Activated naive CD8-positive, alpha-beta T cell treated with anti-CD3 and anti-CD28 coated beads, Interleukin-2, amount 50 U/mL, for 24 hours (primary cell): ENCODE data around the gene NAA25.
"Not testable (repeated sequence)": the region's sequence is repeated elsewhere in the genome, so short reads cannot be mapped to it uniquely, and the experiment has no call there.

Experiments
- ATAC-seq: fragments of 150-1000 bp; cut with Tn5 transposase; one replicate; pipeline ENCODE4 v1.10.0; 2021
- DNase-seq: peaks from one replicate; pipeline ENCODE4 v3.0.0; 2021
- H3K27ac Mint-ChIP-seq: one replicate; pipeline ENCODE4 v1.8.0; 2021; ENCODE audit warnings: mild to moderate bottlenecking, mixed read lengths
- H3K27me3 Mint-ChIP-seq: one replicate; pipeline ENCODE4 v1.8.0; 2021; ENCODE audit warnings: mixed read lengths
- H3K36me3 Mint-ChIP-seq: one replicate; pipeline ENCODE4 v1.8.0; 2021; ENCODE audit warnings: low read depth, mixed read lengths
- H3K4me1 Mint-ChIP-seq: one replicate; pipeline ENCODE4 v1.8.0; 2021; ENCODE audit warnings: mixed read lengths
- H3K4me3 Mint-ChIP-seq: one replicate; pipeline ENCODE4 v1.8.0; 2021; ENCODE audit warnings: mild to moderate bottlenecking, moderate library complexity, mixed read lengths
- H3K9me3 Mint-ChIP-seq: one replicate; pipeline ENCODE4 v1.8.0; 2021; ENCODE audit warnings: mixed read lengths

Gene NAA25

GRCh38 chr12:112105891-112106290 is 2.7 kb downstream of the NAA25 start:
- peaks cover 42% of the 10 kb centered on the region for H3K36me3 Mint-ChIP-seq
- peak overlapping the region; percentile 93 for H3K4me3 Mint-ChIP-seq
- DNase-seq: no peak
- H3K9me3 Mint-ChIP-seq: no peaks in the 10 kb centered on the region
- H3K27me3 Mint-ChIP-seq: no peaks in the 10 kb centered on the region
- peaks cover 51% of the 10 kb centered on the region for H3K4me1 Mint-ChIP-seq
- H3K27ac Mint-ChIP-seq: peak overlapping the region; percentile 57
- no peak for ATAC-seq

GRCh38 chr12:112103758-112104503 is 4.7 kb downstream of the NAA25 start:
- Mint-ChIP-seq H3K36me3 (peaks cover 54% of the 10 kb centered on the region), H3K27ac (no peak overlapping the region), H3K4me3 (no peak overlapping the region), H3K9me3 (no peaks in the 10 kb centered on the region), H3K27me3 (no peaks in the 10 kb centered on the region), H3K4me1 (peaks cover 45% of the 10 kb centered on the region)
- DNase-seq (no peak), ATAC-seq (no peak)

- H3K4me1 Mint-ChIP-seq: peaks cover 56% of the 10 kb centered on the region
- H3K27me3 Mint-ChIP-seq, H3K27ac Mint-ChIP-seq, H3K9me3 Mint-ChIP-seq, ATAC-seq, DNase-seq, H3K4me3 Mint-ChIP-seq: not testable (repeated sequence)
- peaks cover 59% of the 10 kb centered on the region for H3K36me3 Mint-ChIP-seq
These were observed 5.8 kb downstream of the NAA25 start for GRCh38 chr12:112102746-112103145.

- H3K9me3 Mint-ChIP-seq: no peaks in the 10 kb centered on the region
- no peak overlapping the region for H3K27ac Mint-ChIP-seq
- H3K4me1 Mint-ChIP-seq: peaks cover 56% of the 10 kb centered on the region
- no peak for ATAC-seq
- no peak for DNase-seq
- H3K27me3 Mint-ChIP-seq: no peaks in the 10 kb centered on the region
- H3K4me3 Mint-ChIP-seq: no peak overlapping the region
- peaks cover 57% of the 10 kb centered on the region for H3K36me3 Mint-ChIP-seq
These were observed 6.5 kb downstream of the NAA25 start for GRCh38 chr12:112102127-112102526.

- H3K27me3 Mint-ChIP-seq, H3K9me3 Mint-ChIP-seq, ATAC-seq, H3K4me3 Mint-ChIP-seq, DNase-seq: not testable (repeated sequence)
- Mint-ChIP-seq H3K27ac (peak overlapping the region; percentile 56), H3K4me1 (peaks cover 56% of the 10 kb centered on the region), H3K36me3 (peaks cover 59% of the 10 kb centered on the region)
These were observed 8.1 kb downstream of the NAA25 start for GRCh38 chr12:112100500-112100899.

- peaks cover 49% of the 10 kb centered on the region for H3K4me1 Mint-ChIP-seq
- no peaks in the 10 kb centered on the region for H3K9me3 Mint-ChIP-seq
- H3K4me3 Mint-ChIP-seq: no peak overlapping the region
- H3K36me3 Mint-ChIP-seq: peaks cover 54% of the 10 kb centered on the region
- H3K27ac Mint-ChIP-seq: peak overlapping the region; percentile 62
- ATAC-seq (no peak), DNase-seq (no peak)
- no peaks in the 10 kb centered on the region for H3K27me3 Mint-ChIP-seq
These were observed 10.9 kb downstream of the NAA25 start for GRCh38 chr12:112097641-112098040.

GRCh38 chr12:112096667-112097066 is 11.9 kb downstream of the NAA25 start:
- no peaks in the 10 kb centered on the region for H3K27me3 Mint-ChIP-seq
- peak; percentile 98 for ATAC-seq
- H3K36me3 Mint-ChIP-seq: peaks cover 58% of the 10 kb centered on the region
- DNase-seq: no peak
- no peaks in the 10 kb centered on the region for H3K9me3 Mint-ChIP-seq
- peaks cover 49% of the 10 kb centered on the region for H3K4me1 Mint-ChIP-seq
- H3K27ac Mint-ChIP-seq: peak overlapping the region; percentile 89
- H3K4me3 Mint-ChIP-seq: peak overlapping the region; percentile 24

- H3K36me3 Mint-ChIP-seq: peaks cover 62% of the 10 kb centered on the region
These were observed 12.5 kb downstream of the NAA25 start for GRCh38 chr12:112096070-112096469.

GRCh38 chr12:112091563-112091962 is 17.0 kb downstream of the NAA25 start:
- no peaks in the 10 kb centered on the region for H3K27me3 Mint-ChIP-seq
- H3K9me3 Mint-ChIP-seq: no peaks in the 10 kb centered on the region
- H3K4me1 Mint-ChIP-seq: peaks cover 19% of the 10 kb centered on the region
- peaks cover 56% of the 10 kb centered on the region for H3K36me3 Mint-ChIP-seq
- DNase-seq (no peak), ATAC-seq (no peak)
- no peak overlapping the region for H3K4me3 Mint-ChIP-seq
- H3K27ac Mint-ChIP-seq: no peak overlapping the region

More at GRCh38 chr12:112096070-112096469, 12.5 kb downstream of the NAA25 start:
- Mint-ChIP-seq H3K9me3 (no peaks in the 10 kb centered on the region), H3K4me3 (peak overlapping the region; percentile 48), H3K27ac (peak overlapping the region; percentile 89), H3K27me3 (no peaks in the 10 kb centered on the region), H3K4me1 (peaks cover 47% of the 10 kb centered on the region)
- ATAC-seq (peak; percentile 42), DNase-seq (no peak)

GRCh38 chr12:112087851-112088250 is 20.7 kb downstream of the NAA25 start:
- peaks cover 20% of the 10 kb centered on the region for H3K4me1 Mint-ChIP-seq
- H3K36me3 Mint-ChIP-seq: peaks cover 50% of the 10 kb centered on the region
- DNase-seq (no peak), ATAC-seq (no peak)
- H3K27me3 Mint-ChIP-seq: no peaks in the 10 kb centered on the region
- H3K9me3 Mint-ChIP-seq: no peaks in the 10 kb centered on the region
- no peak overlapping the region for H3K4me3 Mint-ChIP-seq
- no peak overlapping the region for H3K27ac Mint-ChIP-seq

- Mint-ChIP-seq H3K27ac (no peak overlapping the region), H3K36me3 (peaks cover 52% of the 10 kb centered on the region), H3K27me3 (no peaks in the 10 kb centered on the region), H3K4me1 (peaks cover 22% of the 10 kb centered on the region), H3K4me3 (no peak overlapping the region), H3K9me3 (no peaks in the 10 kb centered on the region)
- no peak for ATAC-seq
- no peak for DNase-seq
These were observed 21.3 kb downstream of the NAA25 start for GRCh38 chr12:112087055-112087850.

- H3K9me3 Mint-ChIP-seq: no peaks in the 10 kb centered on the region
- no peaks in the 10 kb centered on the region for H3K4me1 Mint-ChIP-seq
- H3K27ac Mint-ChIP-seq: peak overlapping the region; percentile 24
- DNase-seq: no peak
- H3K4me3 Mint-ChIP-seq: no peak overlapping the region
- H3K36me3 Mint-ChIP-seq: peaks cover 46% of the 10 kb centered on the region
- no peaks in the 10 kb centered on the region for H3K27me3 Mint-ChIP-seq
- no peak for ATAC-seq
These were observed 42.0 kb downstream of the NAA25 start for GRCh38 chr12:112066566-112066965.

GRCh38 chr12:112063273-112063672 is 45.3 kb downstream of the NAA25 start:
- no peaks in the 10 kb centered on the region for H3K27me3 Mint-ChIP-seq
- H3K9me3 Mint-ChIP-seq: no peaks in the 10 kb centered on the region
- H3K27ac Mint-ChIP-seq: no peak overlapping the region
- H3K36me3 Mint-ChIP-seq: peaks cover 50% of the 10 kb centered on the region
- no peak for ATAC-seq
- H3K4me1 Mint-ChIP-seq: no peaks in the 10 kb centered on the region
- H3K4me3 Mint-ChIP-seq: no peak overlapping the region
- no peak for DNase-seq

GRCh38 chr12:112061137-112061536 is 47.4 kb downstream of the NAA25 start:
- no peak overlapping the region for H3K27ac Mint-ChIP-seq

GRCh38 chr12:112049351-112049750 is 59.2 kb downstream of the NAA25 start:
- no peaks in the 10 kb centered on the region for H3K9me3 Mint-ChIP-seq
- no peak overlapping the region for H3K27ac Mint-ChIP-seq
- no peak for DNase-seq
- H3K36me3 Mint-ChIP-seq: peaks cover 53% of the 10 kb centered on the region
- no peak overlapping the region for H3K4me3 Mint-ChIP-seq
- H3K4me1 Mint-ChIP-seq: peaks cover 9% of the 10 kb centered on the region
- ATAC-seq: no peak
- no peaks in the 10 kb centered on the region for H3K27me3 Mint-ChIP-seq

More at GRCh38 chr12:112061137-112061536, 47.4 kb downstream of the NAA25 start:
- ATAC-seq (no peak), DNase-seq (no peak)
- Mint-ChIP-seq H3K9me3 (no peaks in the 10 kb centered on the region), H3K4me3 (no peak overlapping the region), H3K27me3 (no peaks in the 10 kb centered on the region), H3K36me3 (peaks cover 44% of the 10 kb centered on the region), H3K4me1 (no peaks in the 10 kb centered on the region)
